ENCODE results near the gene NKX6-1.
A peak's percentile ranks its signal among the peaks of the same experiment; 100 is the strongest.

Gene NKX6-1

DNA sequence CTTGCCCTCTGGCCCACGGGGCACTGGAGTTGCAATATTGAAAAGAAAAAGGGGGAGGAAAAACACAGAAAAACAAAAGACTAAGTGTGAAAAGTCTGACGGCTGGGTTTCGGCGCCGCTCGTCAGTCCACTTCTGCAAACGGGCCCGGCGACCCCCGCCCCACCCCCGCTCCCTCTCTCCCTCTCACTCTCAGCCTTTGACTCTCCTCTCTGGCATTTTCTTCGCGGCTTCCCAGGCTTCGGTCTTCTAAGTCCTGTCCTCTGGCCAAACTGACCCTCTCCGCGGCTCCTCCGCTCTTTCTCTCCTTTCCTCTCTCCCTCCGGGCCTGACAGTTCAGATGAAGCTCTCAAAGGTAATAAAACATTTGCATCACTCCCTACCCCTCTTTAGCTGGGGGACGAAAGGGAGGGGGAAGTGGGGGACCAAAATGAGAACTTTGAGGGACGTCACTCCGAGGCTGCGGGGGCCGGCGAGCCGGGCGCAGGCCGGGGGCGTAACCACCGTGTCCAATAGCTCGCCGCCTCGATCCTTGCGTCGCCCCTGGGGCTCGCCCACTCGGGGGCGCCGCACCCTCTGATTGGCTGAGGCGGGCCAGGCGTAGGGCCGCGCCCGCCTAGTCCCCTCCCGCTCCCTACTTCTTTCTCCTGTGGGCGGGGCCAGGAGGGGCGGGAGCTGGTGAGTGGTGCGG is at the start of gene NKX6-1:
Gene NKX6-1, minus strand, starts transcription at position 358 of the 689 bp plus-strand sequence. CDS start 1,064 bp downstream, outside the sequence.
- DNase-seq: peak; percentile 85 to 93 (median 88)

DNA sequence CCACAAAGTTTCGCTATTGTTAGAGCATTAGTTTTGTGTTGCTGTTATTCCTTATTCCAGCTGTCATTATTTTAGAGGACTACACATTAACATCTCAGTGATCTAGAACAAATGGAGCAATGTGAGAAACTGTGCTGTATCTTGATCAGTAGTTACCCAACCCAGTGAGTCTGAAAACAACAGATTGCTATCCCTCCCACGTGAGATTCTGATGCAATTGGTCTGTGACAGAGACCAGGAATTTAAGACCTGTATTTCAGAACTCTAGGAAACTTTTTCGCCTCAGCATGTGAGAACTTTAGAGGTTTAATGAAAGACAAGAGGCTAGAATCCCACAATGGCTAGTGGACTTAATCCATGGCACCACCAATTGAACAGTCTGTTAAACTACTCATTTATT is 48.1 kb upstream of the NKX6-1 start:
- peak; percentile 23 to 33 (median 29) for DNase-seq

DNA sequence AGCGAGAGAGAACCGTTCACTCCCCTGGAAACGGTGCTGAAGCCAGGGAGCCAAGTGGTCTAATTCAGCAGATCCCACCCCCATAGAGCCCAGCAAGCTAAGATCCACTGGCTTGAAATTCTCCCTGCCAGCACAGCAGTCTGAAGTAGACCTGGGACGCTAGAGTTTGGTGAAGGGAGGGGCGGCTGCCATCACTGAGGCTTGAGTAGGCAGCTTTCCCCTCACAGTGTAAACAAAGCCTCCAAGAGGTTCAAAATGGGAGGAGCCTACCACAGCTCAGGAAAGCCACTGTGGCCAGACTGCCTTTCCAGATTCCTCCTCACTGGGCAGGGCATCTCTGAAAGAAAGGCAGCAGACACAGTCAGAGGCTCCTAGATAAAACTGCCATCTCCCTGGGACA is 46.0 kb upstream of the NKX6-1 start:
- no peak for DNase-seq

DNA sequence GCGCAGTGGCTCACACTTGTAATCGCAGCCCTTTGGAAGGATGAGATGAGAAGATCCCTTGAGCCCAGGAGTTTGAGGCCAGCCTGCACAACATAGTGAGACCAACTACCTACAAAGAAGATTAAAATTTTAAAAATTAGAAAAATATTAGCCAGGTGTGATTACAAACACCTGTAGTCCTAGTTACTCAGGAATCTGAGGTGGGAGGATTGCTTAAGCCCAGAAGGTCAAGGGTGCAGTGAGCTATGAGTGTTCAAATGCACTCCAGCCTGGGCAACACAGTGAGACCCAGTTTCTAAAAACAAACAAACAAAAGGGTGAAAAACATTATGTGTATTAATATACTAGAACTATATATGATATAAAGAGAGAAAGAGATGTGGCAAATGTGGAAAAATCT is 36.8 kb upstream of the NKX6-1 start:
- DNase-seq: no peak

DNA sequence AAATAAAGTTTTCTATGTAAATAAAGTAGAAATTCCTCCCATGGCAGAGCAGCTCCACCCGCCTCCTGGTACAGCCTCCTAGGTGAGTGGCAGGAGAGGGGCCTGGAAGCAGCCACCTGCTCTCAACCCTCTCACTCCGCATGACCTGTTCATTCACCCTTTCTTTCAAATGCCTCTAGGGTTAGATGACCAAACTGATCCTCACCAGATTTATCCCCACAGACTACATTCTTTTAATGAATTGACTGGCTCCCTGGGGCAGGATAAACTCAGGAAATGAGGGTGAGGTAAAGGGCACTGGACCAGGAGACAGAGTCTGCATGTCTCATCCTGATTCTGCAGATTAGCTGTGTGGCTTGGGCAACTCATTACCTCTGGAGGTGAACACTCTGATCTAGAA is 32.6 kb upstream of the NKX6-1 start:
- no peak for DNase-seq

DNA sequence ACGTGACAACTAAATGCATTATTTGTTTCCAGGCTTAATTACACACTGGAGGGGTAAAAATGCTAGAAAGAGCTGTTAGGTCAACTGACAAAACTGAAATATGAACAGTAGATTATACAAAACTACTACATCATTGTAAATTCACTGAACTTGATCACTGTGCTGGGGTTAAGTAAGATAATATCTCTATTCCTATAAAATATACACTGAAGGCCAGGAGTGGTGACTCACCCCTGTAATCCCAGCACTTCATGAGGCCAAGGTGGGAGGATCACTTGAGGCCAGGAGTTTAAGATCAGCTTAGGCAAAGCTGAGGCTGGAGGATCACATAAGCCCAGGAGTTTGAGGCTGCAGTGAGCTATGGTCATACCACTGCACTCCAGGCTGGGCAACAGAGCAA is 31.8 kb upstream of the NKX6-1 start:
- no peak for DNase-seq

DNA sequence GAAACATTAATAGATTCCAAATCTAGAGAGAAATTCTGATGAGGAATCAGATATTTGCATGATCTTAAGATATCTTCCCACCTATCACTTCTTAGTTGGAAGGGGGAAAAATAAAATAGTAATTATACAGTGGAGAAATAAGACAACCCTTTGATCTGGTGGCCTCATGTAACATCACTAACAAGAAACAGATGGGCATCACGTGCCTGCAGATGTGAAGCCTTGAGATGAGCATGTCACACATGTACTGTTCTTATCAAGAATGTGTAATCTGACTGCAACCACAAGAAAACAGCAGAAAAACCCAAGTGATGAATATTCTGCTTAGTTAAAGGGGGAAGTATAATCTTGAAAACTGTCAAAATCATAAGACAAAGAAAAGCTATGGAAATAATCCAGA is 31.4 kb upstream of the NKX6-1 start:
- no peak for DNase-seq

DNA sequence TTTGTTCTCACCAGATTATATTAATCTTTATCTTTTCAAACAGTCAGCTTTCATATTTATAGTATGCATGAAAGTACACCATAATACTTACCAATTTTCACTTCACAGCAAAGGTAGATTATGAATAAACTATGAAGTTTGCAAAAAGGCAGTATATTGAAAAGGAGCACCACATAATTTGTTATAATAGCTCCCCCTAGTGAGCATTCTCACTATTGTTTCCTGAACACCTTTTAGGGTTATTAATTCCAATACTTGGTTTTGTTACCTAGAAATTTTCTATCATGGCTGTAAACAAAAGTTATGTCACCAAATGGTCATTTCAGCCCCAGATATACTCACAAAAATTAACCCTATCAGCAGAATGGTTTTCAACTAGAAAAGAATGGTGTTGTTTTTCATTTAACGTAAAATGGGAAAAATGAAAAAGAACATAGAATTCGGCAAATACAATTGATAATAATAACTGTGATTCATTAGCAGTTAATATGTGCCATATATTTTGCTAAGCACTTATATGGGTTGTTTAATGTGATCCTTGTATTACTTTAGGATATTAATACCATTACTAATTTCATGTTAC is 30.2 kb upstream of the NKX6-1 start:
- DNase-seq: peak; percentile 54 to 73 (median 68)

DNA sequence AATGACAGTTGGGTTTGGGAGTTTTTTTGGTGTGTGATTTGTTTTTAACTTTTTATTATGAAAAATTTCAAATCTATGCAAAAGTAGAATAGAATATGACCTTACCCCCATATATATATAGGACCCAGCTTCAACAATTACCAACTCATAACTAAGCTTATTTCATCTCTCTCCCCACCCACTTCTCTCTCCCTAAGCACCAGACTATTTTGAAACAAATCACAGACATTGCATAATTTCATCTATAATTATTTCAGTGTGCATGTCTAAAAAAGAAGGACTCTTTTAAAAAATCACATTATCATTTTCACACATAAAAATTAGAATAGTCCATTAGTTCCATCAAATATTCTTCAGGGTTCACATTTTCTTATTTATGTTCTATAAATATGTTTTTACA is 28.3 kb upstream of the NKX6-1 start:
- DNase-seq: peak in 2 of 3 donors; percentile 25 to 28

DNA sequence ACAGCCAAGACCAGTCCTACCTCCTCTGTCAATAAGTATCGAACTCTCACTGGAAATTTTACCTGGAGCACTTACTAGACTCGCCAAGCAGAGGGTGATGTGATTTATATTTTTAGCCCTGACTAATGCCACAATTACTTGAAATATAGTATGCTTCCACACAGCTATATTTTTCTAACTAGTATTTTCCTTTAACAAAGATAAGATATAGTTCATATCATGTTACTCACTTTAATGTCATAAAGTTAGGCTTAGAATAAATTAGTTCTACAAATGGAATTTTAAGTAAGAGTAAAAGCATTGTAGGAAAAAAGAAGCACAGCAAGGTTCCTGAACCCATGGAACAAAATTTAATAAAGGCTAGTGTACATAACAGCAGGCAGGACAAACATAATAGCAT is 16.0 kb upstream of the NKX6-1 start:
- no peak for DNase-seq

DNA sequence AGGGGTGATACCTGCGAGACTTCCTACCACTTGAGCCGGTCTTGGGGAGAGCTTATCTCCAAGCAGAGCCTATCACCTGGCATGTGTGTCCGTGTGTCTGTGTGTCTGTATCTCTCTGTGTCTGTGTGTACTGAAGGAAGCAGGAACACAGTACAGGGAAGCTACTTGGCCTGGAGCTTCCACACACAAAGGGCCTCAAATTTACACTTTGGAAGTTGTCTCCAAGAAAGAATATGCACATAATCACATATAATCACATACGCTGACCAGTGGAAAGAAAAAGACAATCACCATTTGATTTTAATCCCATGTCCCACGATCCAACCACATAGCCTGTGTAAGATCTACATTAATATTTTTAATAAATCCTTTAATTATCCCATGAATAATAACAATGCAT is 13.2 kb upstream of the NKX6-1 start:
- no peak for DNase-seq

DNA sequence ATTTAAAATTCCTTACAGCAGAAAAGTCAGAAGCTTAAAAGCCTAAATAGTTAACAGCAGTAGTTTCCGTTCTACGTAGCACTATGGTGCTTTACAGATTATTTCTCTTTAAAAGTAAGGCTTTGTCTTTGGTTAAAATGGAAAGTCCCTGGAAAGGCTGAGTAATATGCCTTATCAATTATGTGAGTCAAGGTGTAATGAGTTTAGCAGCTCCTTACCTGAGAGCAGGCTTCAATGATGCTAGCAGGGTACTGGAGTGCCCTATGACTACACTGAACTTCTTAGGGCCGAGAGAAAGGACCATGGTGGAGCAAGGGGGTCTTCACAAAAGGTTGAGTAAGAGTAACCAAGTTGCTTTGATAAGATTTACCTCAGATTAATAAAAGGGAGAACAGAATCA is 12.6 kb upstream of the NKX6-1 start:
- no peak for DNase-seq

DNA sequence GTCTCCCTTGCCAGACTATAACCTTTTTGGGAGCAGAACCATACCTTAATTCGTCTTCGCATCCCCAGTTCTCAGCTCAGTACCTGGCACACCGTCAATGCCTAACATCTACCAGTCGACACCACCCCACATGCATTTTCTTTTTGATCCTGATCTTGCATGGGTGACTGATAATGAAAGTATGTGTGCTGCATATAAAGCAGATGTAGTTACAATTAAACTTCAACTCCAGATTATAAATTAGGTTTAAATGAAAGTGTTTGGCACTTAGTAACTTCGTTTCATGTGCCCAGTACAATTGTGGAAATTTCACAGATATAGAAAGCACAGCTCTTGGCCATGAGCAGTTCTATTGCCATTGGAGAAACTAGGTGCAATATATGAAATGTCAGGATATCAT is 8.8 kb upstream of the NKX6-1 start:
- DNase-seq: no peak

DNA sequence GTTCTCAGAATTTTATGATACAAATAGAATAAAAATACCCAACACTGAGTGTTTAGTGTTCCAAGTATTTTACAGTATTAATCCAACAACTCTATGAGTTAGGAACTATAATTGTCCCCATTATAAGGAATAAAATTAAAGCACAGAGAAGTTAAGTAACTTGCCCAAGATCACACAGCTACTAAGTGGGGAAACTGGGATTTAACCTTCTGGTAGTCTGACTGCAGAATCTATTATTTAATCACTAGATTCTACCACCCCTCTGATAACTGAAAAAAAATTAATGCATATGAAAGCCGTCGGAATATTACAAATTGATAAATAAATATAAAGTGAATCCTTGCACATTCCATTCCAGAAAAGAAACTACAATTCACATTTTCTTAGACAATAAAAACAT is 5.7 kb upstream of the NKX6-1 start:
- DNase-seq: no peak

DNA sequence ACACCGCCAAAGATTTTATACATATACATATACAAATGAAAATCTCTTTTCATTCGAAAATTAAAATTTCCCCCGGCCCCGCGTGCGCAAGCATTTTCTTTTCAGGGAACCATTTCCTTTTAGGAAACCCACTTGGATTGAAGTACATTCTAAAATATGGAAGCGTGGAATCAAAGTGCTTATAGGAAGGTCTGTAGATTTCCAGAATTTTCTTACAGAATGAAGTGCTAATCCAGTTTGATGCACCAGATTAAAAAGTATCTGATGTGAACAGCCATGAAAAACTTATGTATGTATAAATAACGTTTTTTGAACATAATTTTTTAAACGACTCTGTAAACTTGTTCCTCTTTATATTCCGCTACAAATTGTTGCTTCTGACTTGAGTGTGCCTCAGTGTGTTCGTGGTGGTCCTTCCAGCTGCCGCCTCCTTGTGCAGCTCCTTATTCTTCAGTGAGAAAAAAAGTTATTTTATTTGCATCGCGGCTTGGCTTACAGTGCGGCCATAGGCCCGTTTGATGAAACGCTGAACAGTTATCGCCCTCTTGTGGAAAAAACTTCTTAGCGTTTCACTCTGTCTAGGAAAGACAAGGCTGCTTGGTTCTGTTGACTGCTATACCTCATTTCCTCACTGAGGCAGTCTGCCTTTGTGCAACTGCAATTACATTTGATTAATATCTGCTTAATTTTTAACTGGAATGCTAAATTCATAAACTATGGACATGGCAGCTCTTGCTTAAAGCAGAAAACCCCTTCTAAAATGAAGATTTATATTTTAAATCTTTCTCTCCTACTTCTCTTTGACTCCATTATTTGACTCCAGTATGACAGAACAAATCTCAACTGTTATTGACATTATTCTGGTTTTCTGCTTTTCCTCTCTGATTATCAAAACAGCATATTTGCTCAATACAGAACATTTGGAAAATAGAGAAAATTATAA is 4.7 kb upstream of the NKX6-1 start:
- DNase-seq: peak; percentile 81 to 86 (median 83)

DNA sequence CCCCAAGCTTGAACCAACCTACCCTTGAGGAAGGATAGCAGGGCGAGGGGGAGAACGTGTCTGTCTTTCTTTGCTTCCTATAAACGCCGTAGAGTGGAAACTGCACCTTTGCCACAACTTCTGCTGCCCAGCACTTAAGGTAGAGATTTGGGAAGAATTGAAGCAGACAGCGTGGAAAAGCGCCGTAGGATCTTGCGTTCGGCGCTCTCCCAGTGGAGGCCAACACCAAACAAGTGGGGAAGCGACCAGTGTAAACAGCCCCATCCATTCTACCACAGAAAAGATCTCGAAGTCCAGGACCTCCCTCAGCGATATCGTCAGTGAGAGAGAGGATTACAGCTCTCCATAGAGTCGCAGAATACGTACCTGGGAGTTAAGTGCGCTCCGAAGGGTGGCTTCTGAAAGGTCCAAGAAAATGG is 3.9 kb upstream of the NKX6-1 start:
- DNase-seq: no peak

DNA sequence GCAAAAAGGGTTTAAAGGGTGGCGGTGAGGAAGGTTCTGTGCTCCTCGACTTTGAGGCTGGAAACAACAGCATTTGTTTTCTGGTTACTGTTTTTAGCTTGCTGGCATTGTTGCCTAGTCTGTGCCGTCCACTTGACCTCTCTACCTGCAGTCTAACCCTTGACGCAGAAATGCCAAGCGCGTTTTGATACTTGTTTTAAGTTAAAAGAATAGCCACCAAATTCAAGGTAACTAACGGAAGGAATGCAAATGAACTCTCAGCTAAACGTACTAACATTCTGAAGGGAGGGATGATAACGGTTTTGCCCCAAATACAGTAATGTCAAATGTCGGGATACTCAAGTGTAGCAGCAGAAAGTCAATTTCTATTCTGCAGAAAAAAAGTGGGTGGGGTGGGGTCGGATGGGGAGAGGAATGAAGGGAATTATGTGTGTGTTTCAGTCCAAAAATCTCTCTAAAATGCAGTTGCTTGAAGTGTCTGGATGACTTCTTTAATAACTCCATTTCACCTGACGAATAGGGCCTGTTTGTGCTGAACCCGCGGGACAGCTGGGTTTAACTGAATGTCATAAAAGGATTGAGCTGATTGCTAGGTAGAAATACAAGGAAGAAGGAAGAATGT is 3.4 kb upstream of the NKX6-1 start:
- no peak for DNase-seq

DNA sequence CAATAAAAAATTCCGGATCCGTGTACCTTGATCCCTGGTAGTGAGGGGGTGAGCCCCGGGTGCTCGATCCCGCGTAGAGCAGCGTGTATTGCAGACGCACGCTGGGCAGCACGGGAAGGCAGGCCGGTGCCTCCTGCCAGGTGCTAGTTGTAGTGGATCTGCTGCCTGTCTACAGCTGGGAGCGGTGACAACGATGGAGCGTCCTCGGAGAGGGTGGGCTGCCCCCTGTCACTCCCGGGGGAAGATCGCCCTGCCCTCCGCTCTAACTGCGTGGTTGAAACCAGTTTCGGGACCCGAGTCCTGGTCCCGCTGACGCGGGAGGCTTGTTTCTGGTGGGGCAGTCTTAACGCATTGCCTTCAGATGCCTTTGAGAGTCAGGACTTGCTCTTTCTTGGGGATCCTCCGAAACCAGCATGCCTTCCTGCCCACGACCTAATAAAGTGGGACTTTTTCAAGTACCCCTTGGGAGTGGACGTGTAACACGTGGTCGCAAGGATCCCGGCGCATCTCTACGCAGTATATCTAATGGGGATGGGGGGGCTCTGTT is 2.7 kb upstream of the NKX6-1 start:
- DNase-seq: no peak

DNA sequence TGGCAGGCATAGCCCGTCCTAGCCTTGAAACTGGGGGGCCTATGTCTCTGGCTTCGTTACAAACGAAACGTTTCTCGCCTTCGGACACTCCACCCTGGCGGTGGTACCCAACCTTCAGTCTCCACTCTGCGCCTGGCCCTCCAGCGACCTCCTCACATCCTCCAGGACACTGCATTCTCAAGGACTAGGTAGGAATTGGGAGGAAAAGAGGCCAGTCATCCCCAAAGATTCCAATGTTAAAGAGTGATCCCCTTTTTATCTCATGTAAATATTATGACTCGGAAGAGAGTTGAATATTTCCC is 2.1 kb upstream of the NKX6-1 start:
- DNase-seq: no peak

DNA sequence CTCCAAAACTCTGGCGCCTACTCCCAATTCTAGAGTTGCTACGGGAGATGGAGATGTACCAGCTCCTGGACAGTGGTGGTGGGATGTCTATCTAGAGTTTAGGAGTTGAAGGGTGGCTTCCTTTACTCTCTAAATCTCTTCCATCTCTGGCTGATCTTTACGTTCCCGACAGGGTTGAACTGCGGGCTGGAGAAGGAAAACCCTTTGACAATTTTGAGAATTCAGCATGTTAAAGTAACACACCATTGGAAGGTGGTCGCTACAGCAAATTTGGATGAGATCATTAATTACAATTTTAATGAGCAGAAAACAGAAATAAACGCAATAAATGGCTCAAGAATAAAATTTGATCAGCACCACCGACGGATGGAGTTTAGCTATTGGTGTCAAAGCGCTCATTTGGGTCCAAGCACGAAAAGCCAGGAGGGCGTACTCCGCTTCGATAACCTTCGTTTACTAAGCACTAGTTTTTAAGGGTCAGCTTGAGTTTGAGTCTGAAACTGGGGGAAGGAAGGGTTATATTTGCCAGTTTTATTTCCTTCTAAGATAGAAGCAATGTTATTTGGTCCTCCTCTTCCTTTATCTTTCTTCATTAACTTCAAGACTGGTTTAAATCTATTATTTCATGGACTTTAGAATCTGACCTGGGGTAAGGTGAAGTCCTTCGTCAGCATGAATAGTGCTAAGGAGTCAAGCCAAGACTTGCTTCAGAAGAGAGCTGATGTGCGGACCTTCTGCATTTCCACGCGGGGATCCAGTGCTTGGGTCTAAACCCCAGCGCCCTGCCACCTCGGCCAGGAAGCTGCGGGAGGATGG is 1.5 kb upstream of the NKX6-1 start:
- DNase-seq: no peak

DNA sequence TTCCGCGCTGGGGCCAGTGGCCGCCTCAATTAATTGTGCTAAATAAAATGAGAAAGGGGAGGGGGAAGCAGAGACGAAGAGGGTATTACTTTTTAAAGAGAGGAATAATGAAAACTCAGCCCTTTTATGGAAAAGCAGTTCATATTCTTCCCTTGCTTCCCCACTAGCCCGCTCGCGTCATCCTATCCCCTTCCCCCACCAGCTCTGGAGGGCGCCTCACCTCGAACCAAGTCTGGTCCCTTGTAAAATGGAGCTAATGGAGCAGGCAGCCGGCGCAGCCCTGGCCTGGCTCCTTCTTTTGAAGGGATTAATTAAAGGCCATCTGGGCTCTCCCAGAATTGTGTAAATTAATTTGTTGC is 511 bp upstream of the NKX6-1 start:
- DNase-seq: no peak

DNA sequence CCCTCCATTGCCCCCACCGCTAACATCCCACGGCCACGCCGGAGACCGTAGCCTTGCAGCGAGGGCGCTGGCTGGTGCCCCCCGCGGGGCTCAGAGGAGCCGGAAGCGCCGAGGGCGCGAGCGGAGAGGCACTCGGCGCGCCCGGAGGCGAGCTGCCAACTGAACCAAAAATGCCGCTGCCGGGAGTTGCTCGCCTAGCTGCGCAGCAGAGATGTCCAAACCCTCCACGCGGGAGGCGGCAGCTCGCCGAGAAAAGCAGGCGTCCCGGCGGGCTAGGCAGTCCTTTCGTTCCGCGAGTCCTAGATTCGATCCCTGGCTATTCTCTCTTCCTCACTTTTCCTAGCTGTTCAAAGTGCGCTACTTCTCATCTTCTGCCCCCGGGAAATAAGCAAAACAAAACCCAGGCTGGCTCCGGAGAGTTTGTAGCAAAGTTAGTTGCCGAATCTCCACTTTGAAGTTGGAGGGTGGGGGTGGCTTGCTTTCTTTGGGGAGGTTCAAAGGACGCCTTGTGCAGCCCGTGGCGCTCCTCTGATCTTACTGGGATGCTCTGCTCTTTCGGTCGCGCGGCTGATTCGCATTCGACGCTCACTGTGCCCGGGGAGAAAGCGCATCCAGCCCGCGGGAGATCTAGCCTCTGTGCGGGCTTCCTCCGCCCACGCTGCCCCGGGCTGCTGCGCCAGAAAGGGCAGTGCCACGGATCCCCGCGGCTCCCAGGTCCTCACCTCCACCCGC is 723 bp downstream of the NKX6-1 start:
- DNase-seq: peak; percentile 36 to 68 (median 49)

All from suppressor macrophage treated with lipopolysaccharide for 1 hour (primary cell).